Gastroesophageal sphincter (tissue), 3 donors: ENCODE measurements around the gene PRM1.

Experiments used
- CTCF ChIP-seq, 4 experiments: fragments of 200-600 bp in 2 of 4; fragments of 450-650 bp in 2 of 4; sonication (generic) in 1 of 4; IDR thresholded peaks; one replicate each; pipeline ENCODE4 v1.5.1; 2017 to 2019; ENCODE audit warnings: antibody characterized with exemption in 4 of 4, mild to moderate bottlenecking in 2 of 4, moderate library complexity in 2 of 4
- EP300 ChIP-seq: sonication (generic); formaldehyde crosslinking; IDR thresholded peaks from one replicate; pipeline ENCODE4 v1.6.1; 2017; ENCODE audit warnings: antibody characterized with exemption, mild to moderate bottlenecking
- POLR2A ChIP-seq, 2 donors: fragments of 450-650 bp; IDR thresholded peaks; one replicate each; pipeline ENCODE4 v1.6.1; 2017; ENCODE audit warnings: antibody characterized with exemption in 2 of 2, mild to moderate bottlenecking in 2 of 2, moderate library complexity in 1 of 2
- POLR2AphosphoS5 ChIP-seq: sonication (generic); formaldehyde crosslinking; IDR thresholded peaks from one replicate; pipeline ENCODE4 v1.6.1; 2017; ENCODE audit warnings: antibody characterized with exemption

DNA sequence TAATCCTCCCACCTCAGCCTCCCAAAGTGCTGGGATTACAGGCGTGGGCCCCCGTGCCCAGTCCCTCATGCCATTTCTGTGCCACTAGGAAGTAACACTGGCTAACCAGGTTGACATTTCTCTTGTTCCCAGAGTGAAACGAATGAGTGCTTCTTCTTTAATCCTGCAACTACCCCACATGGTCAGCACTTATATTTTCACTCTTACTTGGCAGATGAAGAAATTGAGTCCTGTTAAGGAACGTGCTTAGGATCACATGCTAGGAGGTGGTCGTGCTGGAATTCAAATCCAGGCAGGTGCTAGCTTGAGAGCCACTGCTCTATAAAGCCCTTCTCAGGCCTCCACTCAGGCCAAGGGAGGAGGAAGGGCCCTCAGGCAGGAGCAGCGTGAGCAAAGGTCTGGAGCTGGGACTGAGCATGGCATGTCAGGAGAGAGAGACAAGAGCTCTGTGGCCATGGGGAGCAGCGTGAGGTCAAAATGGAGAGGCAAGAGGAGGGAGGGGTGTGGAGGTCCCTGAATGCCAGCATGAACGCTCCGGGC is 45.7 kb upstream of the PRM1 start:
- TF ChIP-seq CTCF (IDR thresholded peaks at IDR 0.05) (no peak), POLR2A (IDR thresholded peaks at IDR 0.05) (no peak), POLR2AphosphoS5 (no peak), EP300 (no peak)
